Choroid plexus epithelial cell (primary cell): ENCODE results near the gene MKRN2OS.
A peak's percentile ranks its signal among the peaks of the same experiment; 100 is the strongest.

Source experiments
- DNase-seq: peaks from one replicate; pipeline ENCODE4 v3.0.0-alpha.2; 2010; ENCODE audit warnings: low read depth
- H3K4me3 ChIP-seq: 2 replicates; pipeline ENCODE4 v1.5.1; 2011; ENCODE audit warnings: low read depth, mild to moderate bottlenecking, control low read depth, low read length, moderate library complexity
- CTCF ChIP-seq: conservative IDR thresholded peaks from 2 replicates; pipeline ENCODE4 v1.5.1; 2011; ENCODE audit warnings: low read depth, mild to moderate bottlenecking, control low read depth, inconsistent platforms, low read length, moderate library complexity

MKRN2OS gene

GRCh38 chr3:12579456-12579855 lies 34.2 kb upstream of the MKRN2OS start:
- no peak for TF ChIP-seq CTCF
- no peak overlapping the region for H3K4me3 ChIP-seq
- DNase-seq = no peak

GRCh38 chr3:12578742-12579141 lies 33.4 kb upstream of the MKRN2OS start:
- peak; percentile 49 for TF ChIP-seq CTCF
- DNase-seq = no peak
- H3K4me3 ChIP-seq = no peak overlapping the region

- no peak for TF ChIP-seq CTCF
- no peak overlapping the region for H3K4me3 ChIP-seq
- no peak for DNase-seq
Measured at GRCh38 chr3:12577379-12577778, 32.1 kb upstream of the MKRN2OS start.

GRCh38 chr3:12574661-12575060 lies 29.4 kb upstream of the MKRN2OS start:
- DNase-seq = no peak
- no peak overlapping the region for H3K4me3 ChIP-seq
- TF ChIP-seq CTCF = no peak

- DNase-seq = no peak
- no peak for TF ChIP-seq CTCF
- no peak overlapping the region for H3K4me3 ChIP-seq
Measured at GRCh38 chr3:12574131-12574530, 28.8 kb upstream of the MKRN2OS start.

GRCh38 chr3:12571986-12572385 lies 26.7 kb upstream of the MKRN2OS start:
- TF ChIP-seq CTCF = no peak
- H3K4me3 ChIP-seq = no peak overlapping the region
- no peak for DNase-seq

GRCh38 chr3:12569836-12570235 lies 24.5 kb upstream of the MKRN2OS start:
- no peak for TF ChIP-seq CTCF
- no peak overlapping the region for H3K4me3 ChIP-seq
- DNase-seq = no peak
